HG03342 (cell line): ENCODE results near the gene SPATS2L.

Experiments used
- ATAC-seq: cut with Tn5 transposase; IDR thresholded peaks from one replicate; pipeline ENCODE4 v1.9.1; 2021; ENCODE audit warnings: mild to moderate bottlenecking, moderate library complexity; ENCODE audit not compliant: unreplicated experiment

Gene SPATS2L

DNA sequence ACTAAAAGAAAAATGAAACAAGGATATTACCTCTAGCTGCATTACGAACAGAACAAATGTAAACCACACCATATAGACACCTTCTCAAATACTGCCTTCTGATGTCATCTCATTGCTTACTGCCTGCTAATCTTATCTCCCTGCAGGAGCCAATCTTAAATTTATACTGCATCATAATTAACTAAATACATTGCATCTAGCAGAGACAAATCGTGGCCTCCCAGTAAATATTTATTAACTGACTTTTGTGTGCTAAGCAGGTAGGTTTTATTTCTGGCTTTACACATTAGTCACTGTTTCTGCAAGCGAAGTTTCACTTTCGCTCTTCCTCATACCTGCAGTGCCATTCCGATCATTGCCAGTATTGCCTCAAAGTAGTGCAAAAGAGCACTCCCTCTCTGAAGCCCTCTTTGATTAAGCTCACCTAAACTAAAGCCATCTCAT lies 67.5 kb downstream of the SPATS2L start:
- peak; percentile 91 for ATAC-seq

DNA sequence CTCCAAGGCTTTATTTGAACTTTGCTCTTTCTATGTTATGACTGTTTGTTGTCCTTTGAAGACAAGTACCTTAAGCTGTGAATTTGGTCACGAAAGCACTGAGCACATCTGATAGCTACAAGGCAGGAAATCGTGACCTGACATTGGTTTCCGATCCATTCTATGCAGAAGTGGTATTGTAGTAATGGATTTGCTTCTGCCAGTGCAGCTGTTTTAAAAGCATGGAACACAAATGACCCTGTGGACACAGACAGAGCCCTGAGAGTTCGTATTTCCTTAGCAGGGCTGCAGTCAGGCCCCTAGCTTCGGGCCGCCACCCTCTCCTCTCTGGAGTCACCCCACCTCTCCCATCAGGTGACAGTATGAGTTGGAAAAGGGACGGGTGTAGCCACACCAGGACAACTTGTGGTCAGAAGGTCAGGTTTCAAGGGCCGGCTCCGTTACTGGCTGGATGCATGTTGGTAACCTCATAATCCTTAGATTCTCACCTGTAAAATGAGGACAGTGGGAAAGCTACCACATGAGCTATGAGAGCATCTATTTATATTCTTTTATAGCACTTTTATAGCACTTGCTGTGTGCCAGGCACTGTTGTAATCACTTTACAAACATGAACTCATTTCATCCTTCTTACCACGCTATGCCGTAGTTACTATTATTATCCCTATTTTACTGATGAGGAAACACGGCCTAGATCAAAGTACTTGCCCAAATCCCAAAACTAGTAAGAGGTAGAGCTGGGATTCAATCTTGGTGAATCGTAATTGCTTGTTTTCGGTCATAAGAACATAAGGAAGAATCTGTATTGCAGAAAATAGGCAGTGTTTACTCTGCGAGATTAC lies 70.2 kb downstream of the SPATS2L start:
- ATAC-seq: no peak

DNA sequence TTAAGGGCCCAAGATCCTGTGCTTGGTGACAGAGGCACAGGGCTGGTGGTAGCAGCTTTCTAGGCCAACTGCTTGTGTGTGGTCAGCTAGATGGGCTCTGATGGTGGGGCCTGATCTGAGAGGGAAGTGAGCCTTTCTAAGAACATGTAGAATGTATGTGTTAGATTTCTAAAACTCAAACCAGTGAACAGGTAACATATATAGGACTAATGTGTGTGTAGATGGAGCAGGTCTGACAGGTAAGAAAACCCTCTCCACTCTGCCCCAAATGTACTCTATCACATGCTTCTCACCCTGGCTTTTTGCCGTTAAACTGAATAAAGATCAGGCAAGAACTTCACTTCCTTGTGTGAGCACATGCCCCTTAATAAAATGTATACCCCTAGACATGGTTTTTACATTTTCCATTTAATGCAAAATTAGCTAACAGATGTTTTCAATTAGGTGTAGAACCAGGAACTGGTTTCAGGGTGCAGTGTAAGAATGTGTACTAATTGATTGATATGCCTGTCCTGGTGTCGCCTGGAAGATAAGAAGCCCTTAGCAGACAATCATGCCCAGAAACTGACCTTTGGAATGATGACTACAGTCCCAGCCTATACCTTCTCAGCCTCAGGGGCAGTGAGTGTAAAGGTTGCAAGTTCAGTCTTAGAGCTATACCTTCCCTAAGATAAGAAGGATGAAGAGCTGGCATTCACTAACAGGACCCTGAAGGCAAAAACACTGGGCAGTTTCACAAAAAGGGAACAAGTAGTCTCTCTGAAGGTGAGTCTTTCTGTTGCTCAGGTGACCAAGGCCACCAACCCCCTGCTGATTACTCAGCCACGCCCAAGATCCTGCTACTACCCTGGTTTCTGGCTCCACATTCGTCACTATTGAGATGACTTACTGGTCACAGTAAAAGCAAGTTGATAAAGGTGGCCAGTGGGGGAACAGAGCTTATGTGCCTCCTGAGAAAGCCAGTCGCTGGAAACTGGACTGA lies 71.2 kb downstream of the SPATS2L start:
- peak; percentile 22 for ATAC-seq

DNA sequence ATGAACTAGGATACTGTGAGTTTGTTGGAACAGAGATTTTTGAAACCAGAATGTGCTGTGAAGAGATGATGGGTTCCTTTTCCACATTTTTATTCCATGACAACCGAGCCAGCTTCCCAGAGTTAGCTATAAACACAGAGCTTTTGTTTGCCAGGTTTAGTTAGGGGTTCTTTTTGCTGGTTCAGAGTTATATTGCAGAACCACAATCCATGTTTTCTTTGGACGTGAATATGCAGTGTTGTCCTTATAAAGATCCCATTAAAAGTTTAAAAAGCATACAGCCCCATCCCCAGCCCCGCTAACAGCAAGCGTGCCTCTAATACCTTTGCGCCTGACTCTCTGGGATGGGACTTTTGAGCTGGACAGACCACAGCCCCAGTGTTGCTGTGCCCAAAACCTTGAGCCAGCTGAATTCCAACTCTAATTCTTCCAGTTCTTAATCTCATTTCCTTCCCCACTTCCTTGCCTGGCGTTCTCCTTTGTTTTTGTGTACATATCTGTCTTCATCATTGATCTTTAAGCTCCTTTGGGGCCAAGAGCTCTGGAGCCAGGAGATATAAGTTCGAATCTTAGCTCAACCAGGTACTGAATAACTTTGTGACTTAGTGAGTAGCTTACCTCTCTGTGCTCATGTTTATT lies 72.3 kb downstream of the SPATS2L start:
- no peak for ATAC-seq

DNA sequence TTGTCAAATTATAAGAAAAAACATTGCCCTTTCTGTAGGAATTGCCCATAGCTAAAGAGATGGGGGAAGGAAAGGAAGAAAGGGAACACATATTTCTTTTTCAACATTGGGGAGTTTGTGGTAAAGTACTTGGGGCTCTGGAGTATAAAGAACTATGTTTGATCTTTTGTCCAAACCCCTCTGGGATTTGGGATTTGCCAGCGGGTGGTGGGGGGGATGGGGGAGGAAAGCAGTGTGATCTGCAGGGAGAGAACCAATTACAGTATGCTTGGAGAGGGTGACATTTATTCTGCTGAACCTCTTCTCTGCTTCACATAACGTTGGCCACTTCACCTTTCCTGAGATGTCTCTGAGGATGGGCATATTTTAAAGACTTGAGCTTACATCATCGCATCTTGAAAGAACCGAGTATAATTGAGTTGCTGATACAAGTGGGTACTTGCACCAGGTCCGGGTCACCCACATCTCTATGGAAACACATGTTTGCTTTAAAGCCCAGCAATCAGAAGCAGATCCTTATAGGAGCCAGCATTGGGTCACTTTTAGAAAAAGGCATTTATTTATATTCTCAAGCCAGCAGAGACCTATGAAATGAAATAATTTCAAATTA lies 73.1 kb downstream of the SPATS2L start:
- ATAC-seq: no peak

DNA sequence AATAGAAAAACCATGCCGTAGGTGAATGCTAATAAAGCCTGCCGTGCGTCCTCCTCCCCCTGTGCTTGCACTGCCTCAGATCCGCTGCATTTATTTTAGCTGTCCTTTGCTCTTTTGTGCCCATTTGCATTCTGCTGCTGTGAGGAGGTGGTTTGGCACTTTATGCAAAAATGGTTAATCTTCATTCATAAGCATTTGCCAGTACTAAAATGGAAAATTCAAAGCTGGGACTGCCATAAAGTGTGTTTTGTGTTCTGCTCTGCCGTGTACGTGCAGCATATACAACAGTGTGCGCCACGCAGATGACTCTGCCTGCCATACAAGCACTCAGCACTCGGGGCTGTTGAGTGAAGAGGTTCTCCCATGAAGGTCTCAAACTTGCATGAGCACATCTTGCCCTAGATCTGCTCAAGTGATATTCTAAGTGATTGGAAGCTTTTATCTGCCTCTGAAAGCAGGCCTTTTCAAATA lies 73.6 kb downstream of the SPATS2L start:
- no peak for ATAC-seq

DNA sequence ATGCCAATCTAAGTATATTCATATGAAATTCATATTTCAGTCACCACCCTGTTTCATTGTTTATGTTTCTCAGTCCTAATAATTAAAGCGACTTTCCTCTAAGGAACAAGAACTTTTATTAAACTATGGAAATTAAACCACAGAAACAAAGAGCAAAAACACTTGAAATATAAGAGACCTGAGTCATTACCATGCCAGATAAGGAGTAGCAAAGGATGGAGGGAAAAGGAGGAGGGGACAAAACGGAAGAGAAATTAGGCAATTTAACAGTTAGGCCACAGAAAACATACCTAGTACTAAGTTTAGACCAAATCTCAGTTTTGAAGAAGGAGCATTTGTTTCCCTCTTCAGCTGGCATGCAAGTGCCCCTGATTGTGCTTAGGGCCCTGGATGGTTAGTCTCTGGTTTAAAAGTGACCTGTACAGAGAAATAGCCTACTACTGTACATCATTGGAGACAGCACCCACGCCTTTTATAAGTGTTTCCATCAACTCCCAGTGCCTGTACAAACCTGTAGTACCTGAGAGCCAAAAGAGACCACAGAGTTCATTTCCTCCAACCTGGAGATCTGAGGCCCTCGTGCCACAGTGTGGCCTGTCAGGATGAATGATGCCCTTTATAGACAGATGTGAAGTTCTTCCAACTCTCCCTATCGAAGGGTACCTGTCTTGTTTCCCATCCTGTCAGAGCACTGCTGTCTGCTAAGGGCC lies 74.5 kb downstream of the SPATS2L start:
- no peak for ATAC-seq

DNA sequence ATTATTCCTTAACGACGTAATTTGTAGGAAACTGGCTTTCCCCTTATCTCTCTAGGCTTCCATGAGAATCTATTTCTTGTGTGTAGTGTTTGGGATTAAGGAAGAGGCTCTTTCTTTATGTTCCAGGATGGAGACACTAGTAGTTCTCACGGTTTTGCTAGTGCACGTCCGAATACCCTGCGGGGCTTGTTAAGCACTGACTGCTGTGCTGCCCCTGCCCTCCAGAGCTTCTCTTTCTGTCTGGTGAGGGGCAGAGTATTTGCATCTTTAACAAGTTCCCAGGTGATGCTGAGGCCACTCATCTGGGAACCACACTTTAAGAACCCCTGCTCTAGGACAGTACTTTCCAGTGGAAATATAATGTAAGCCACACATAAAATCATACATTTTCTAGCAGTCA lies 76.4 kb downstream of the SPATS2L start:
- no peak for ATAC-seq

DNA sequence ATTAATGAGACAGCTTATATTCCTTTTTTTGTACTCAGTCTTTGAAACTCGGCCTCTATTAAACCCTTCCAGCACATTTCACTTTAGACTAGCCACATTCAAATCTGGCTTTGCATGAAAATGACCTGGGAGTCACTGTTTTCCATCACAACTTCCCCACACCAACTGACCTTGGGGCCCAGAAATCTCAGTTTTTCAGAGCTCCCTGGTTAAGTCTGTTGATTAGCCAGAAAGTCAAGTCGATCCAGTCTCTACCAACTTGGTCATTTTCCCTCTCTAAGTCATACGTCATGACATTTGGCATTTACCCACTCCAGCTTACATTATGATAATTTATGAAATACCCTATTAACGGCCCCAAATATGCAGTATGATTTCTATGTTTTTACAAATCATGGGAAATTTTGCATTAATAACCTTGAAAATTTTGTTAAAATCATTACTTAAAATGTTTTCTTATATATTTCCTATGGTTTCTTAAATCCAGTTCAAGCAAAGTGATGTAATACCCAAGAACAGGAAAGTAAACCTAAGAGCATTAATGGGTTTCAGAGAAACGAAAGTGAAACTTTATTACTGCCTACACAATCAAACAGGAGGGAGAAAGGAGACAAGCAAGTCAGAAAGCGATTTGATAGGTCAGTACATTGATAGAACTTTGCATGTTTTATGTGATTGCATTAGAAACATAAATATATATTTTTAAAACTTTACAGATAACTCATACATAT lies 77.1 kb downstream of the SPATS2L start:
- peak; percentile 81 for ATAC-seq

DNA sequence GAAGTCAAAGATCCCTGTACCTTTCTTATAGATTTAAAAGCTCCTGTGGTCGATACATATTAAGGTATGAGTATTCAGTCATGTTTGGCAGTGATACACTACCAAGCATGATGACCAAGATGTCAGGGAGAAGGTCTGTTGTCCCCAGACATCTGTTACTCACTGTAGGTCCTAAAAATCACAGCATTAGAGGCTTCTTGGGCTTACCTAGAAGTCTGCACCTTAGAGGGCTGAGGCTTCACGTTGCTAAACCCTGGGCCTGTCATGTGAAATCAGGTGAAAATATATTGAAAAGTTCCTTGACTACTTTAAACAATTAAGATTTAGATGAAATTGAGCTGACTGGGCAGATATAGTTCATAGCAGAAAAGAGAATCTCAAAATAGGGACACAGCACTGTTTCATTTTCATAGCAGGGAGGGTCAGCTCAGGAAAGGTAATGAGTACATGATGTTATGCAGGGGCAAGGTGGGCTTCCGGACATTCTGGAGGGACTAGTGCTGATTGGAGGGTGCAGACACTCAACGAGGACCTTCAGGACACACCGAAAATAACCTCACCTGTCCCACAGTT lies 78.7 kb downstream of the SPATS2L start:
- no peak for ATAC-seq

DNA sequence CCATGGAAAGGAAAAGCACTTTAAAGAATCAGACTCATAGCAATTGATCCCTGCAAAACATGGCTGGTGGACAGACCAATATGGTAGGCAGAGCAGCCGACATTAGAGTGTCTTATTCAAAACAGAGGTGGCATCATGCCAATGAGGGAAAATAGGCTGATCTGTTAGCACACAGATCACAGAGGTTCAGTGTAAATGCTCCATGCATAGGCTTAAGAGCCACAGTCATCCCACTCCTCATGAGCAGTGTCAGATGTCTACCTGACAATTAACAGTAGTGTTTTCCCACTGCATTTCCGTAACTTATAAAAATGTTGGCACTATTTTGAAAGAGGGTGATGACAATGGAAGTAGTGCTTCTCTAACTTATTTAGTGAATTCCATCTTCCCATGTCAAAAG lies 86.7 kb downstream of the SPATS2L start:
- no peak for ATAC-seq

DNA sequence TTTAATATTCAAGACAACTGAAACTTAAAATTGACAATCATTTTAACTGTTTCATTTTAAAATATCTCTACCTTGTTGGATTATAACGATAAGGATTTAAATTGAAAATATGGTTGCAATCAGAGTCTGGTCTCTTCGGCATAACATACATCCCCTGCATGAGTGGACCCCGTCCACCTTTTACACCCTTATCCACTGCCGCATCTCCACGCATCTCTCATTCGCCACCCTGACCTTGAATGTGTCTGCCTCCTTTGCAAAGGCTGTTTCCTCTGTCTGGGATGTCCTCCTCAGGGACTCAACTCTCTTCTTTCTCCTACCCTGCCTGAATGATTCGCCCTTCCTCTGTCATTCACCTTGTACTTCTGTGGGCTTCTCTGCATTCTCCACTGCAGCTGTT lies 87.6 kb downstream of the SPATS2L start:
- ATAC-seq: no peak

DNA sequence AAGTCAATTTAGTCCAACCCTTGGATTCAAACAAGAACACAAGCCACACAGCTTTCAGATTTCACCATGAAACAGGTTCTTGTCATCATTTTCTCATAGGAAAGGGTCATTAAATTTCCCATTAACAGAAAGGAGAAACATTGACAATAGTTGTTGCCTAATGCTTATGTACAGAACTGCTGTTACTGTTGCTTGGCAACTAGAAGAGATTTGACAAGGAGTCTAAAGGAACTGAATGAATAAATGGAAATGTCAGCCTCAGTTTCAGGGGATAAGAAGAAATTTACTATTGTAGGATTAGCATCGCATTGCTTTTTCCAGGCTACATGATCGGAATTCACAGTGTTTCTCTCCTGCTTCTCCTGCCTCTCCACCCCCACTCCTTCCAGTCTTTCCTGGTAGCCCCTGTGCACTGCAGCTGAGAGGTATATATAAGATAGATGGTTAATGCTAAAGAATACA lies 90.3 kb downstream of the SPATS2L start:
- ATAC-seq: no peak

DNA sequence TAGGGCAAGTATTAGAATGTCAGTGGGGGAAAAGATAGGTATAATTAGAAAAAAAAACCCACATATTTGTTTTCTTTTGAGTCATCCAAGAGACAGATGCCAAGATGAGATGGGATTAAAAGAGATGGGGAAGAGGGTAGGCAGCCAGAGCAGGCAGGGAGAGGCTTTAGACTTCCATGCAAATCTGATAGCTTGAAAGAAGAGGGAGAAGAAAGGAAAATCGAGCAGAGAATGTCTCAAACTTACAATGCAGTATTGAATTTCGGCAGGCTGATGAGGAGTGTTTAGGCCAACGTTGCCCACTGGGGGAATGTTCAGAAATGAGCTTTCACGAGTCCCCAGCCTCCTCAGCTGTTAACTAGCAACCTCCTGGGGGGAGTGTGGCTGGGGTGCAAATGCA lies 91.3 kb downstream of the SPATS2L start:
- ATAC-seq: no peak

DNA sequence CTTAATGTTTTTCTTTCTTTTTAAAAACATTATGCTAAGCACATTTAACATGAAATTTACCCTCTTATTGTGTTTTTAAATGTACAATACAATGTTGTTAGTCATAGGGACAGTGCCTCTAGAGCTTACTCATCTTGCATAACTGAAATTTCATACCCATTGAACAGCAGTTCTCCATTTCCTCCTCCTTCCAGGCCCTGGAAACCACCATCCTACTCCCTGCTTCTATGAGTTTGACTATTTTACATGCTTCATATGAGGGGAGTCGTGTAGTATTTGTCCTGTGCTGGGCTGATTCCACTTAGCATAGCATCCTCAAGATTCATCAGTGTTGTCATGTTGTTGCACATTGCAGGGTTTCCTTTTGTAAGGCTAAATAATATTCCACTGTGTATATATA lies 92.6 kb downstream of the SPATS2L start:
- ATAC-seq: no peak

DNA sequence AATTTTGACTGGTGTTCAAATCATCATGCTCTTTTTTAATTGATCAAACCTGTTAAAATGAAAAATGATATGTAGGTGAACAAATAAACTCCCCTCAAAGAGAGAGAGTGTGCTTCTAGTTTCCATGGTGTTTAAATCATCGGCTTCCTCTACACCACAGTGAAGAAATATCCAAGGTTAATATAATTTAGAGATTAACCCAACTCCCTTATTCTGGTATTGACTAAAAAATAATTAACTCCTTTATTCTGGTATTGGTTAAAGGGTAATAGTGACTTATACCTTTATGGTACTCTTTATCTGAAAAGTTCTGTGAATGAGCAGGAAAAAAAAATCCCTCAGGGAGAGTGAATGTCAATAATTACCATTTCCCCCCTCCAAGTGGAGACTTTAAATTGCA lies 93.1 kb downstream of the SPATS2L start:
- ATAC-seq: no peak

DNA sequence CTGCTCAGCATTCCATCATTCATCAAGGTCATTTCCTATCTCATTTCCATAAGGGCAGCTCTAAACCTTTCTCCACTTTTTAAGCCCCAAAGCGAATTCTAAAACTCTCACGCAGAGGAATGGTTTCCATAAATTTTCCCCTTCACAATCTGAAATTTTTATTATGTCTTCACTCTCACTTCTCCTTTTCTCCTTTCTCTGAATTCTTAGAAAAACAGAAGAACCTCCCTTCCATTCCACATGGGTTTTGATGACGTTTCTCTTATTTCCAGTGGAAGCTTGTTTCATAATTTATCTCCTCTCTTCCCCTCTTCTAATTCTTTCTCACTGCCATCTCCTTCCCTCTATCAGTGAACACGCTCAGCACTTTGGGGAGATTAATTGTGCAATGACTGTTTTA lies 97.3 kb downstream of the SPATS2L start:
- ATAC-seq: no peak

DNA sequence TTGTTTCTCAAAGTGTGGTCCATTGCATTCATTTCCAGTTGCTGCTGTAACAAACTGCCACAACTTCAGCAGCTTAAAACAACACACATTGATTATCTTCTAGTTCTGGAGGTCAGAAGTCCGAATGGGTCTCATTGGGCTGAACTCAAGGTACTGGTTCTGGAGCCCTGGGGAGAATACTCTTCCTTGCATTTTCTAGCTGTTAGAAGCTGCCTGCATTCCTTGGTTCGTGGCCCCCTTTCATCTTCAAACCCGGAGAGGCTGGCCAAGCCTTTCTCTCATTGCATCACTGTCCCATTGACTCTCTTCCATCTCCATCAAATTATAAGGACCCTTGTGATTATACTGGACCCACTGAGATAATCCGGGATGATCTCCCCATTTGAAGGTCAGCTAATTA lies 98.1 kb downstream of the SPATS2L start:
- ATAC-seq: no peak
